Measurements from ENCODE around the gene SCNN1A.

Gene SCNN1A

DNA sequence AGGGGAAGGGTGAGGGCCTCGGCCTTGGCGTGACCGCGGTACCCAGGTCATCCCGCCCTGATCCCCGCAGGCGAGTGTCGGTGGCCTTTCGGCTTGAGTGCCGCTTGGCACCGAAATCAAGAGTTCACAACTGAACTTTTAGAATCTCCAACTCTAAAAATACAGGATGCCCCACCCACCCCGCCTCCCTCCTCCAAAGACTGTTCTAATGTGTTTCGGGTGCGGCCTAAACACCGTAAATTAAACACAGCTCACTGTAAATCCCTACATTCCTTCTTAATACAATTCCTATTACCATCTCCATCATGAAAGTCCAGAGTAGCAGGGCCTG lies 11.4 kb downstream of the SCNN1A start:
- no peaks in the 10 kb centered on the region for H3K27me3 ChIP-seq (ENCODE audit: control insufficient read depth, insufficient read depth, low read length)
- peaks cover 3% of the 10 kb centered on the region for H3K4me1 ChIP-seq
- H3K9me3 ChIP-seq (ENCODE audit: control insufficient read depth, low read length), result no peaks in the 10 kb centered on the region
- TF ChIP-seq CTCF (IDR thresholded peaks at IDR 0.05), result no peak
- no peaks in the 10 kb centered on the region for H3K36me3 ChIP-seq (ENCODE audit: control insufficient read depth, insufficient read depth, low read length)
- peak overlapping the region; percentile 61 for H3K4me3 ChIP-seq (ENCODE audit: low read depth, low read length)
- H3K27ac ChIP-seq, result peak overlapping the region; percentile 81
- peak overlapping the region; percentile 77 for H3K4me2 ChIP-seq (ENCODE audit: low read length)
- H3K79me2 ChIP-seq, result no peaks in the 10 kb centered on the region
- no peak overlapping the region for H3K9ac ChIP-seq
- peak overlapping the region; percentile 78 for H2AFZ ChIP-seq

DNA sequence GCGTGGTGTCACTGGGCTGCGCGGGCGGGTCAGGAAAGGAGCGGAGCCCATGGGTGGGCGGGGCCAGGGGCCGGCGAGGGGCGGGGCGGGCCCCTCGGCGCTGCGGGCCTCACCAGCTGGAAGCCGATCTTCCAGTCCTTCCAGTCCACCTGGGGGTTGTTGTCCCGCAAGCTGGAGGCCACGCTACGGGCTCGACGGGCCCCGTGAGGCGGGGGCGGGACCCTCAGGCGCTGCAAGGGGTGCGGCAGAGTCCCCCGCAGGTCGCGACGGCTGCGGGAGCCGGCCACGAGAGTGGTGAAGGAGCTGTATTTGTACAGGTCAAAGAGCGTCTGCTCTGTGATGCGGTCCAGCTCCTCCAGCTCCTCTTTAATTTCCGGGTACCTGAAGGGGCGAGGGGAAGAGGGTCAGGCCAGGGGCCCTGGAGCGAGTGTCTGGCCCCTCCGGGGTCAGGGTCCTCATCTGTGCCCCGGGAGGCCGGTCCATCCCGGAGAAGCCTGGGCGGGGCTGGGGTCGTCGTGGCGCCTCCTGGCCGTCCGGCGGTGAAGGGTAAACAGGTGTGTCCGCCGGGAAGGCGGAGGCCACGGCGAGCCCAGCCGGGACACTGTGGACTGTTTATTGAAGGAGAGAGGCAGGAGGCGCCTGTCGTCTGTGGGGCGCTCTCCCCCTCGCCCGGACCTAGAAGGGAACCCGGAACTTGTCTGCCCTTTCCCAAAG lies 11.9 kb downstream of the SCNN1A start:
- Histone ChIP-seq H3K9me3 (ENCODE audit: control insufficient read depth, low read length) (no peaks in the 10 kb centered on the region), H3K9ac (no peak overlapping the region), H3K36me3 (ENCODE audit: control insufficient read depth, insufficient read depth, low read length) (no peaks in the 10 kb centered on the region), H3K79me2 (no peaks in the 10 kb centered on the region), H3K4me1 (peaks cover 3% of the 10 kb centered on the region), H2AFZ (peak overlapping the region; percentile 78), H3K27ac (peak overlapping the region; percentile 81), H3K27me3 (ENCODE audit: control insufficient read depth, insufficient read depth, low read length) (no peaks in the 10 kb centered on the region), H3K4me3 (ENCODE audit: low read depth, low read length) (peak overlapping the region; percentile 61), H3K4me2 (ENCODE audit: low read length) (peak overlapping the region; percentile 77)
- peak; percentile 25 for TF ChIP-seq CTCF (IDR thresholded peaks at IDR 0.05)

DNA sequence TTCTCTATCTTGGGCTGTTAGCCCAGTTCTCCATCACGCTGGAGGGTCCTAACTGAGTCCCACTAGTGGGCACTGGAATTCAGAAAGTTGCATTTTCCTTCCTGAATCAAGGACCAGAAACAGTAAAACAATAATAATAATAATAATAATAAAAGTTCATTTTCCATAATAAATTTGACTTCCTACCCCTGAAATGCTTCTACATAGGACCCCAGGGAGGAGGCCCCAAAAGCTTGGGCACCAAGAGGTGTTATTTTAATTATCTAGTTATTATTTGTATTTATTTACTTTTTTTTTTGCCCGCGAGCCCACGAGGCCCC lies 12.4 kb downstream of the SCNN1A start:
- Histone ChIP-seq H3K4me3 (ENCODE audit: low read depth, low read length) (no peak overlapping the region), H3K27ac (peak overlapping the region; percentile 81)

GRCh38 chr12:6362403-6362802 lies 13.0 kb downstream of the SCNN1A start:
- no peak for TF ChIP-seq CTCF (IDR thresholded peaks at IDR 0.05)
- Histone ChIP-seq H2AFZ (no peak overlapping the region), H3K36me3 (ENCODE audit: control insufficient read depth, insufficient read depth, low read length) (no peaks in the 10 kb centered on the region), H3K27me3 (ENCODE audit: control insufficient read depth, insufficient read depth, low read length) (no peaks in the 10 kb centered on the region), H3K4me1 (peaks cover 3% of the 10 kb centered on the region), H3K9me3 (ENCODE audit: control insufficient read depth, low read length) (no peaks in the 10 kb centered on the region), H3K79me2 (no peaks in the 10 kb centered on the region), H3K4me2 (ENCODE audit: low read length) (no peak overlapping the region), H3K9ac (no peak overlapping the region), H3K4me3 (ENCODE audit: low read depth, low read length) (no peak overlapping the region), H3K27ac (peak overlapping the region; percentile 25)

More for the DNA sequence above, 12.4 kb downstream of the SCNN1A start:
- TF ChIP-seq CTCF (IDR thresholded peaks at IDR 0.05), result no peak
- peaks cover 3% of the 10 kb centered on the region for H3K4me1 ChIP-seq
- H3K4me2 ChIP-seq (ENCODE audit: low read length), result no peak overlapping the region
- no peaks in the 10 kb centered on the region for H3K9me3 ChIP-seq (ENCODE audit: control insufficient read depth, low read length)
- H3K36me3 ChIP-seq (ENCODE audit: control insufficient read depth, insufficient read depth, low read length), result no peaks in the 10 kb centered on the region
- H2AFZ ChIP-seq, result peak overlapping the region; percentile 78
- no peak overlapping the region for H3K9ac ChIP-seq
- no peaks in the 10 kb centered on the region for H3K79me2 ChIP-seq
- no peaks in the 10 kb centered on the region for H3K27me3 ChIP-seq (ENCODE audit: control insufficient read depth, insufficient read depth, low read length)

- Histone ChIP-seq H3K4me1 (peaks cover 5% of the 10 kb centered on the region), H3K9ac (no peak overlapping the region)
Observed at GRCh38 chr12:6361834-6362233, 13.5 kb downstream of the SCNN1A start.

More at GRCh38 chr12:6361834-6362233, 13.5 kb downstream of the SCNN1A start:
- no peaks in the 10 kb centered on the region for H3K36me3 ChIP-seq (ENCODE audit: control insufficient read depth, insufficient read depth, low read length)
- no peak overlapping the region for H3K4me2 ChIP-seq (ENCODE audit: low read length)
- H3K4me3 ChIP-seq (ENCODE audit: low read depth, low read length), result no peak overlapping the region
- H3K79me2 ChIP-seq, result no peaks in the 10 kb centered on the region
- no peak overlapping the region for H2AFZ ChIP-seq
- H3K9me3 ChIP-seq (ENCODE audit: control insufficient read depth, low read length), result no peaks in the 10 kb centered on the region
- no peaks in the 10 kb centered on the region for H3K27me3 ChIP-seq (ENCODE audit: control insufficient read depth, insufficient read depth, low read length)
- TF ChIP-seq CTCF (IDR thresholded peaks at IDR 0.05), result no peak
- H3K27ac ChIP-seq, result peak overlapping the region; percentile 25

All from parathyroid adenoma (tissue), 2 donors.